Lower leg skin (tissue), 3 donors: ENCODE results near the gene LEKR1.

Experiments used
- POLR2A ChIP-seq, 2 donors: fragments of 450-650 bp; IDR thresholded peaks; one replicate each; pipeline ENCODE4 v1.6.1; 2016 to 2017; ENCODE audit warnings: antibody characterized with exemption in 2 of 2, mild to moderate bottlenecking in 1 of 2, moderate library complexity in 1 of 2
- TF ChIP-seq, protein P1 (sequence below), 3 donors: fragments of 450-650 bp; IDR thresholded peaks; one replicate each; pipeline ENCODE4 v1.5.1; 2016; ENCODE audit warnings: antibody characterized with exemption in 3 of 3, mild to moderate bottlenecking in 3 of 3, moderate library complexity in 2 of 3

DNA sequence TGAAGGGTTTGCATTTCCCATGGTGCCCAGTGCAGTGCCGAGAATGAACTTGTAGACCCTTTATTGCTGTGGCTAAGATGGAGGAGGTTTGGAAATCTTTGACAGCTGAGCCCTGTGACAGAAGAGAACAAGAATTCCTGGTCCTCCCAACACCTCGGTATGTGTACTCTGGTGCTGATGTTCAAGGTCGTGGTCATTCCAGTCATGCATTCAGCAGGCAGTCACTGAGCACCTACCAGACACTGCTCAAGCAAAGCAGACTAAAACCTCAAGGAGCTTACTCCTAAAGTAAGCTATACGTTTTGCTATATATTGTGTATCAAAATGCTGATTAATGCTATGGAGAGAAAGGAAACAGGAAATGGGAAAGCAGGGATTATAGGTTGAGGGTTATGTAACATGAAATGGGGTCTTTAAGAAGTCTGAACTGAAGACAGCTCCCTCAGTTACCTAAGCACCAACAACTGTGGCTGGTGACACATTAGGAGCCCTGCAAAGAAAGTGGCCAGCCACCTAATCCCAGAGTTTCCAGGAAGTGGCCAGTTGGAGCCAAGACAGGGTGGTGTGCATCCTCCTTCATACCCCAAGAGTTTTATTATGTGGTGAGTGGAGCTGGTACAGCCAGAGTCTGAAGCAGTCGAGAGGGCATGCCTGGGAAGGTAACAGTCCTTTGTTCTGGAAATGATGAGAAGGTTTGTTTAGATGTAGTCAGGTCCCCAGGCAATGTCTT, 268.8 kb downstream of the LEKR1 start:
- TF ChIP-seq, protein P1, sequence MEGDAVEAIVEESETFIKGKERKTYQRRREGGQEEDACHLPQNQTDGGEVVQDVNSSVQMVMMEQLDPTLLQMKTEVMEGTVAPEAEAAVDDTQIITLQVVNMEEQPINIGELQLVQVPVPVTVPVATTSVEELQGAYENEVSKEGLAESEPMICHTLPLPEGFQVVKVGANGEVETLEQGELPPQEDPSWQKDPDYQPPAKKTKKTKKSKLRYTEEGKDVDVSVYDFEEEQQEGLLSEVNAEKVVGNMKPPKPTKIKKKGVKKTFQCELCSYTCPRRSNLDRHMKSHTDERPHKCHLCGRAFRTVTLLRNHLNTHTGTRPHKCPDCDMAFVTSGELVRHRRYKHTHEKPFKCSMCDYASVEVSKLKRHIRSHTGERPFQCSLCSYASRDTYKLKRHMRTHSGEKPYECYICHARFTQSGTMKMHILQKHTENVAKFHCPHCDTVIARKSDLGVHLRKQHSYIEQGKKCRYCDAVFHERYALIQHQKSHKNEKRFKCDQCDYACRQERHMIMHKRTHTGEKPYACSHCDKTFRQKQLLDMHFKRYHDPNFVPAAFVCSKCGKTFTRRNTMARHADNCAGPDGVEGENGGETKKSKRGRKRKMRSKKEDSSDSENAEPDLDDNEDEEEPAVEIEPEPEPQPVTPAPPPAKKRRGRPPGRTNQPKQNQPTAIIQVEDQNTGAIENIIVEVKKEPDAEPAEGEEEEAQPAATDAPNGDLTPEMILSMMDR (IDR thresholded peaks at IDR 0.05): no peak
- TF ChIP-seq POLR2A (IDR thresholded peaks at IDR 0.05): no peak
